GM18526 (cell line): ENCODE measurements around the gene ACTL10.

Experiments
- POLR2A ChIP-seq: IDR thresholded peaks from 3 replicates; pipeline ENCODE4 v1.6.1; 2011; ENCODE audit not compliant: insufficient read length; ENCODE audit errors: extremely low read depth

The ACTL10 gene

DNA sequence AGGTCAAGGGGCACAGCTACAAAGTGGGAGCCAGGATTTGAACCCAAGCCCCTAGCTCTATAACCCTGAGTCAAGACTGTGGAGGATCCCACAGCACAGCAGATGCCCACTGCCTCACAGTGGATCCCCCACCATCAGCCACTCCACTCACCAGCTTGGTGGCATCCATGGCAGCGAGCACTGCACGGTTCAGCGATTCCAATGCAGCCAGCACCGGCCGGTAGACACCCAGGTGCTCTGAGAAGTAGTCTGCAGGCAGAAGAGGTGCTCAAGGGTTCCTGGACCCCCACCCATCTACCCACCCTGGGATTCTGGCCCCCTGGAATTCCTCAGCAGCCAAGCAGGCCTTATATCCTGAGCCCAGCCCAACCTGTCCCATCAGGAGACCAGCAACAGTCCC, 2.5 kb downstream of the ACTL10 start:
- TF ChIP-seq POLR2A = no peak

GRCh38 chr20:33669873-33670640, 3.3 kb downstream of the ACTL10 start:
- TF ChIP-seq POLR2A = no peak

- no peak for TF ChIP-seq POLR2A
These were observed 4.2 kb downstream of the ACTL10 start for GRCh38 chr20:33670715-33671499.

GRCh38 chr20:33671573-33672288, 5.0 kb downstream of the ACTL10 start:
- TF ChIP-seq POLR2A = no peak

DNA sequence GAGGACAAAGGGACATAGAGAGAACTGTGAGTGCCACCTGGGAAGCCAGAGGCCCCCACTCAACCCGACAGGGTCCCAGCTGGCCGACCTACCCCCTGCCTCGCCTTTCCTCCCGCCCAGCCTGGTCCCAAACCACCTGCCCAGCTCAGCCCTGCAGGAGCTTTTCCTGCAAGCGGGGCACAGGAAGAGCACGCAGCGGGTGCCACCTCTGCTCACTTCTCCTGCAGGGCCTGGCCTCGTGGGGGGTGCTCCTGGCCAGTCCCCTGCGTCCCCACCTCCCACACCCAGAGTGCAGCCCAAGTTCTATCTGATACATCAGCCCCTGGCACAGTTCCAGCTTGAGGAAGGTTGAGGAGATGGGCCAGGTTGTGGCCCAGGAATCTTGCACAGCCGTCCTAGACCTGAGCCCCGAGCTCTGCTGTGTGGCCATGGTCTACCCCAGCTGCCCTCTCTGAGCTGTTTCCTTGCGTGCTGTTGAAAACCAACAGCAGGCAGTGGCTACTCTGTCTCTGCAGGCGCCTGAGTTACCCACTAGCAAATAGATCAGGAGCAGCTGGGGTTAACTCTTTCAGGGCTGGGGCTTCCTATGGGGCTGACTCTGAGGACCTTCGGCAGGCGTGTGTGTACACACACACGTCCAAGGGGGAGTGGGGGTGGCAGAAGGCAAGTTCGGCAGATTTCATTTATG, 5.8 kb downstream of the ACTL10 start:
- no peak for TF ChIP-seq POLR2A

DNA sequence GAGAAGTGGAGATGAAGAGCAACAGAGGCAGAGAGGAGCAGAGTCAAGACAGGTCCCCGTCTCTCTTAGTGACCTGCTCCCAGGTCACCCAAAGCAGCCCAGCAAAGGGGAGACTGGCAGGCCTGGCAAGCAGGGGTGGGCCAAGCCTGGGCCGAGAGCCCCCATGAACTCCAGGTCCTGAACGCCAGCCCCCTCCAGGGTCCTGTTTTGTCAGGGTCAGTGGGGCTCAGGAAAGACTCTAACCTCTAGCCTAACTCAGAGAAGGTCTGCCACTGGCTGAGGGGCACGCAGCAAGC, 6.3 kb downstream of the ACTL10 start:
- no peak for TF ChIP-seq POLR2A

DNA sequence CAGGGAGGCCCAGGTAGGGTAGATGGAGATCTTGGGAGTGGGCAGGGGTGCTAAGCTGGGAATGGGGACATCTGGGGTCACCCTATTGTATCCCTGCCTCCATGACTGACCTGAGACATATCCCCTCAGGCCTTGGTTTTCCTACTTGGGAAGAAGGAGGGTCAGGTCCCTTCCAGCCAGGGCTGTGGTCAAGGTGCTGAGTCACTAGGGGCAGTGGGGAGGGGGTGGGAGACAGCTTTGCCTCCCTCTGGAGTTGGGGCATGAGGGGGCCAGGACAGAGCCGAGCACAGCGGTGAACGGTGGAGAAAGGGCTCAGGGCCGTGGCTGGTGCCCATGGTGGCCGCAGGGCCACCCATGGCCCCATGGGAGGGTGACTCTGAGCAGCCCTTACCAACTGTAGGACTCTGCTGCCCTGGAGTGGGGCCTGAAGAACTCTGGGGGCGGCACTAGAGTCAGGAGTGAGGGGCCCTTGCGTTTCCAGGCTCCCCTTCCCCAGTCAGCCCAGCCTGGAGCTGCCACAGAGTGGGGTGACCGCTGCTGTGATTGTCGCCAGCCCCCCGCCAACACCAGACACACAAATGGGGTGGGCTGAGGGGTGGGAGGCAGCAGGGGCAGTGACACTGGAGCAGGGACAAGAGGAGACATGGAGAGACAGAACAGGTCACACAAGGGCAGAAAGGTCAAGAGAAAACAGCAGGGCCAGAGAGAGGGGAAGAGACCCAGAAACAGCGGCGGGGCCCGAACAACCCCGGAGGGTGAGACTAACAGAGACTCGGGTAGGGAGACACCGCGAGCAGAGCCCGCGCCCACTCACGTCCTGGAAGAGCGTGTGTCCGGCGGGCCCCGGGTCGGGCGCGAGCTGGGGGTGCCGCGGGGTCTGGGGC, 6.9 kb downstream of the ACTL10 start:
- TF ChIP-seq POLR2A = no peak

GRCh38 chr20:33674294-33675135, 7.8 kb downstream of the ACTL10 start, which contains the start of gene NECAB3:
NECAB3 (minus strand) TSS chr20:33674428; CDS start chr20:33674352, 76 bp downstream.
- TF ChIP-seq POLR2A = peak; percentile 42

DNA sequence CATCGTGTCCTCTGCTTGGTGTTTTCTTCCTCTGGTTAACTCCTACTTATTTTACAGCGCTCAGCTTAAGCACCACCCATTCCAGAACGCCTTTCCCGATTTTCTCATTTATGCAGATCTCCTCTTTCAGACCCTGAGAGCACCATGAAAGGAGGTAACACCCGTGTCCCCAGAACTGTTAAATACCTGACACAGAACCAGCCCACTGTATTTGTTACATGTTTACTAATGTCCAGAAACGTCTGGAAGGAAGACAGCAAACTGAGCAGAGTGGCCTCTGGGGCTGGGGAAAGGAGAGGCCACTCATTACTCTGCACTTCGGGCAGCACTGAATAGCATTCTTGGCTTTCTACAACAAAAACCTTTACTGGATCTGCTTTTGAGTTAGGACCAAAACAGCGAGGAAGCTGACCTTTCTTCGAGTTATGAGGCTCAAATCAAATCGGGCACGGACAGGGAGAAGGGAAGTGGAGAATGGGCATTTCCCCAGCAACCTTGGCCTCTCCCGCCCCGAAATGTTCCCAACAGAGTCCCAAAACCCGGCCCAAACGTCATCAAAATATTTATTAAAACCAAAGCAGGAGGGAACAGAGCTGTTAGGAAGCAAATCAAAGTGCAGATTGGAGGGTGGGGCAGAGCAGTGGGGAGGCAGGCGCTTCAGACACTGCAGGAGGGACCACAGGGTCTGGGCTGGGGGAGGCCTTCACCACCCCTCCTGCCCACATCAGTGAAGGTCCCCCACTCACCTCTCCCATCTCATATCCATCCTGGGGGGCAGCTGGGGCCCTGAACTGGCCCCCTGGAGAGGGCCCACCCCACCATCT, 8.6 kb downstream of the ACTL10 start:
- no peak for TF ChIP-seq POLR2A

GRCh38 chr20:33676121-33676520, 9.4 kb downstream of the ACTL10 start:
- no peak for TF ChIP-seq POLR2A

GRCh38 chr20:33676652-33677645, 10.2 kb downstream of the ACTL10 start:
- TF ChIP-seq POLR2A = no peak
